ENCODE results near the gene RNF103.
"Not testable (repeated sequence)": the region's sequence is repeated elsewhere in the genome, so short reads cannot be mapped to it uniquely, and the experiment has no call there.

RNF103 gene

GRCh38 chr2:86622519-86623042, 1.1 kb downstream of the RNF103 start:
- DNase-seq = peak; percentile 21

DNA sequence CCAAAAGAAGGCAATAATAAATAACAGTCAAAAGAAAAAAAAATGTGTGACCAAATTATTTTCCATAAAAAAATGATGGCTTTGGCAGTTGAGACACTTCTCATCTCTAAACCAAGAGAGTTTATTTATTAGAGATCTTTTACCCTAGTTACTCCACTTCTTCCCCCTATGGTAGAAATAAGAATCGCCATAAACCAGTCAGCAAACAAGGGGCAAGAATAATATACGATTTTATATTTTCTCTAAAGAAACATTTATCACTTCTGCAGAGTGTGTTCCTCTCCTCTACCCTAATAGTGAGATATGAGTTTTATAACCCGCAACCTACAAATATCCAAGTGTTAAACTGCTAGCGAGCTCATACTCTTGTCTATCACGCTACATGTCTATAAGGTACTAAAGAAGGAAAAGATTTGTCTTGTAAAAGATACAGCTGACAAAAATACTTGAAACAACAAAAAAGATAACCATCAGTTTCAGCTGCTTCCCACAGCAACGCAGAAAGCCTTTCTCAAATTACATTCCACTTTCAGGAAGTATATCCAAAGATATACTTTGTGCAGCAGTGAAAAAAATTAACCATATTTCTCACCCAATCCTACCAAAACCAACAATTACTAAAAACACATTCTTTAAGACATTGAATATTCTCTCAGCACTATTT, 2.3 kb downstream of the RNF103 start:
- no peak for DNase-seq

DNA sequence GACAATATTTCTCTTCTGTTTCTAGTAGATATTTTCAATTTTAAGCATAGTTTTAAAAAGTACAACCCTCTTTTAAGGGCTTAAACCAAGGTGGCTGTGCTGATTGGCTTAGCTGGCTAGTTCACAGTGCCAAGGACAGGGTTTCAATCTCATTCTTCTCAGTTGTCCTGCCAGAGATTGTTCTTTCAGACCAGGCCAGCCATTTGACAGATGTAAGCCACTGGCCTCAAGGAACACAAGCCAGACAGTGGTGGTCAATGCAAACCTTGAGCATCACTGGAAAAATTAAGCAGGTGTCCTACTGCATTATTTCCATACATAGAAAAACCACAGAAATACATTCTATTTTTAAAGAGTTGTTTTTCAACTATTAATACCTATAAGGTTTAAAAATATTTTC, 5.9 kb downstream of the RNF103 start:
- DNase-seq = no peak

DNA sequence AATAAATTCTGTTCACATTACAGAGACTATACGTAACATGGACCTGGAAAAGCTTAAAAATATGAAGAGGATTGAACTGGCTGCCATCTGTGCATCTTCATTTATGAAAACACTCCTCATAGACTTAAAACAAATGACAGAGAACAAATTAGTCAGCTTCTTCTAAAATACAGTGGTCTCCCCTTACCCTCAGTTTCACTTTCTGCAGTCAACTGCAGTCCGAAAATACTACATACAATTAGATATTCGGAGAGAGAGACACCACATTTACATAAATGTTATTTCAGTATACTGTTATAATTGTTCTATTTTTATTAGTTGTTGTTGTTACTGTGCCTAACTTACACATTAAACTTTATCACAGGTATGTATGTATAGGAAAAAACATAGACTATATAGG, 6.5 kb downstream of the RNF103 start:
- DNase-seq = no peak

DNA sequence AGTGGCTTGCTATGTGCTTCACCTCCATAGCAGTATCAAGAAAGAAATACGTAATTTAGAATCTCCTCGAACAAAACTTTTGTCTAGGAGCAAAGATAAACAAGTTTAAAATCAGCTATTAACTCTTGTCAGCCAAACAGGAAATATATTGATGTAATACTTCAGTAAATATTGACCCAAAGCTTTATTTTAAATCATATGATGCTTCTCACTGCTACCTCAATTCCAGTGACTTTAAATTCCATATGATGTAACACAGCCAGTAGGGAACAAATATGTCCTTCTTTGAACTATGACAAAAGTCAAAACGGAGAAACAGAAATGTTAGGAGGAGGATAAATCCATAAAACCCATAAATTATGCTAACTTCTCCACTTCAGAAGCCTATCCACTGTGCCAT, 7.2 kb downstream of the RNF103 start:
- no peak for DNase-seq

- DNase-seq = no peak
These were observed 8.1 kb downstream of the RNF103 start for GRCh38 chr2:86615596-86615995.

DNA sequence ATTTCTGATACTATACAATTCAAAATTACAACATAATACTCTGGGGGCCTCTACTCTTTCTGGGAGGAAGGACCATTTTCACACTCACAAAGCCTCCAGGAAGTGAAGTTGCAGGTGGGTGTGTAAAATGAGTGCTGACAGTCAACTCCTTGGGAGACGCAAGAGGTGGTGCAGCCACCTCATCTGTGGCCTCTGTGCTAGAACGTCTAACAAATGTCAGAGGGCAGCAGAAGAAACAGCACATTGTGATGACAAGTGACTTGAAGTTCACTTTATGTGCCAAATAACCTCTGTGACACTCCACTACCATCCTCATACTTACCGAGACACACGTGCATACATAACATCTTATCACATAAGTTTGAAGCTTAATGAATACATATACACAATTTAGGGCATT, 10.2 kb downstream of the RNF103 start:
- no peak for DNase-seq

- no peak for DNase-seq
These were observed 12.8 kb downstream of the RNF103 start for GRCh38 chr2:86610871-86611270.

- no peak for DNase-seq
These were observed 14.7 kb downstream of the RNF103 start for GRCh38 chr2:86608832-86609410.

GRCh38 chr2:86603905-86604304, 19.8 kb downstream of the RNF103 start:
- DNase-seq = no peak

- no peak for DNase-seq
These were observed 24.7 kb downstream of the RNF103 start for GRCh38 chr2:86598966-86599365.

DNA sequence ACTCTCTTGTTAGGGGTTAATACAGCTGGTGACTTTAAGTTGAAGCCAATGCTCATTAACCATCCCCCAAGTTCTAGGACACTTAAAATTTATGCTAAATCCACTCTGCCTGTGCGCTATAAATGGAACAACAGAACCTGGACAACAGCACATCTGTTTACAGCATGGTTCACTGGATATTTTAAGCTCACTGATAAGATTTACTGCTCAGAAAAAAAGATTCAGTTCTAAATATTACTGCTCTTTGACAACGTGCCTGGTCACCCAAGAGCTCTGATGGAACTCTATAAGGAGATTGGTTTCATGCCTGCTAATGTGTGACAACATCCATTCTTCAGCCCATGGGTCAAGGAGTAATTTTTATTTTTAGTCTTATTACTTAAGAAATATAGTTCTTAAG, 27.5 kb downstream of the RNF103 start:
- DNase-seq = no peak

DNA sequence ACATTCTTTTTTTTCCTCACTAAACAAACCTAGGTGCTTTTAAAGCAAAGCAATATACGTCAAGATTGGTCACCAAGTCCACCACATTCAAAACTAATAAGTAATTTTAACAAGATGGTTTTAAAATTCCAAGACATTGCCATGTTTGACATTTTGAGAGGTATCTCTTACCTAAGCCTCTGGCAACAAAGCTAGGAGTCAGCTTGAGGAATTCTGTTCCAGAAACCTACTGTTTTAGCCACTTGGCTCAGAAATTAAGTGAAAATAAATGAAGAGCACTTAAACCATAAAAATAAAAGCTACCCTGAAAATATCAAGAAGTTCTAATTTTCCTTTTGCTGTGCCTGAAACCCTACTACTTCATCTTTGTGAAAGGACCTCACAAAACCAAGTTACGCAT, 30.4 kb downstream of the RNF103 start:
- DNase-seq = no peak

- DNase-seq = no peak
These were observed 31.0 kb downstream of the RNF103 start for GRCh38 chr2:86592547-86593230.

- DNase-seq = not testable (repeated sequence)
These were observed 34.0 kb downstream of the RNF103 start for GRCh38 chr2:86589701-86590100.

DNA sequence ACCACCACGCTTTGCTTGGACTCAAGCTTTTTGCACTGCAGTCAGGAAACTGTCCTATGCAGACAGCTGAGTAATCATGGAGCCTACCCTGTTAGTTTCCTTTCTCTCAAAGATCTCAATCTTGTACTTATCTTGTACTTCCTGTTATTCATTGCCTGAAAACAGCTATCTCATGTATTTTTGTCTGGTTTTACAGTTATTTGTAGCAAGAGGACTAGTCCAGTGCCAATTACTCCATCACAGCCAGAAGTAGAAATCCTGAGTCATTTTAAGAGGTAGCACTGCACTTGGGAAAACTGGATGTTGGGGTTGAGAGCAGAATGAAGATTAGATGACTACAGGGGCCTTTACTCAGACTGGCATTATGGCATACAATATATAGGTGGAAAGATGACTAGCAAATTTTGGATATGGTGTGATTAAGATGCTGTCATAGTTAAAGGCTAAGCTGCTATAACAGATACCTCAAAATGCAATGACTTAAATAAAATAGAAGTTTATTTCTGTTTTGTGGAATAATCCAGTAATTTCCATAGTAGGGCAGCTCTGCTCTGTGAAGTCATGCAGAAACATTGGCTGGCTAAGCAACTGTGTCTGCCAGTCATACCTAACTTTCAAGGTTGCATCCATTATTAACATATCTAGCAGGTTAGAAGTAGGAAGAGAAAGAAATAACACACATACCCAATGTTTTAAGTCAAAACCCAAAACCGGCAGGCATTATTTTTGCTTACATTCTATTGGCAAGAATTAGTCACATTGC, 39.3 kb downstream of the RNF103 start:
- DNase-seq = no peak

GRCh38 chr2:86580560-86580959, 43.1 kb downstream of the RNF103 start:
- no peak for DNase-seq

- no peak for DNase-seq
These were observed 45.7 kb downstream of the RNF103 start for GRCh38 chr2:86577817-86578456.

DNA sequence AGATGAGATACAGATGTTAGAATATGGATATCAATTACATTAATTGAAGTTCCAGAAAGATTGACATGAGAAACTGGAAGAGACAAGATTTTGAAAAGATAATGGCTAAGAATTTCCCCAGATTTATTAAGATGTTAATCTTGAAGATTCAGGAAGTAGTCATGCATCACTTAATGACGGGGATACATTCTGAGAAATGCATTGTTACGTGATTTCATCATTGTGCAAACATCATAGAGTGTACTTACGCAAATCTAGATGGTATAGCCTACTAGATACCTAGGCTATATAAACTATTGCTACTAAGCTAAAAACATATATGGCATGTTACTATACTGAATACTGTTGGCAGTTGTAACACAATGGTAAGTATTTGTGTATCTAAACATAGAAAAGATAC, 53.6 kb downstream of the RNF103 start:
- DNase-seq = no peak

GRCh38 chr2:86566821-86567190, 56.9 kb downstream of the RNF103 start:
- no peak for DNase-seq

DNA sequence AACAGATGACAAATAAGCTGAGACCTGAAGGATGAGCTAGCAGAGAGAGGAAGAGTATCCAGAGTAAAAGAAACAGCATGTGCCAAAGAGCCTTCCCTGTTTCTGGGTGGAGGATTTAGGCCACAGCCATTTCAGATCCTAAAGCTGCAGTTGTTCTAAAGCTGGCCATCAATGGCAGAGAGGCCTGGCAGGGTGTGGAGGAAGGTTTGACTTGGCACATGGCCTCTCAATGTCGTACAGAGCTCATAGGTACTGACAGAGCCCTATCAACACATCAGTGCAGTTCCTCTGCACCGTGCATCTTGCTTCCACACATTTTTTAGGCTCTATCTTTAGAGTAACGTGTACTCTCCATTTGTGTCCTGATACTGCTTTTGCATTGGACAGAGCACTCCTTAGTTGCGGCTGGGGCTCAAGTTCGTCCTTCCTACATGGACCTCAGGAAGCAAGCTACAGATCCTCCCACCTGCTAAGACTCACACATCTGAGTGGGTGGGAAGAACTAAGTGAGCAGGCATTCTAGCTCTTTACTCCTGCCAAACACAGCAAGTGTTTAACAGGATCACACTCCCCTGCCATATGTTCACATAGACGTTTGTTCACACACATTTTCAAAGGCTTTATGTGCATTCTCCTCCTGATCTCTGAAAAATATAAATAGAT, 57.4 kb downstream of the RNF103 start:
- no peak for DNase-seq

GRCh38 chr2:86563650-86564061, 60.0 kb downstream of the RNF103 start:
- DNase-seq = no peak
